Activated naive CD4-positive, alpha-beta T cell treated with Interleukin-2 at 50 U/mL for 16 hours (primary cell): Measurements from ENCODE around the gene TMEM185B.
"Not testable (repeated sequence)": the region's sequence is repeated elsewhere in the genome, so short reads cannot be mapped to it uniquely, and the experiment has no call there.

Source experiments
- DNase-seq: peaks from one replicate; pipeline ENCODE4 v3.0.0-alpha.2; 2020

Gene TMEM185B

GRCh38 chr2:120223034-120223912 lies at the start of gene TMEM185B:
TSS of gene TMEM185B (minus strand) at chr2:120223400. CDS start at chr2:120222976, 424 bp downstream.
- DNase-seq = peak; percentile 93

GRCh38 chr2:120271711-120272379 lies 48.6 kb upstream of the TMEM185B start:
- DNase-seq = no peak

- no peak for DNase-seq
Observed at GRCh38 chr2:120269816-120270215, 46.6 kb upstream of the TMEM185B start.

GRCh38 chr2:120269076-120269744 lies 46.0 kb upstream of the TMEM185B start:
- DNase-seq = no peak

- no peak for DNase-seq
Observed at GRCh38 chr2:120267348-120267747, 44.1 kb upstream of the TMEM185B start.

GRCh38 chr2:120265006-120265405 lies 41.8 kb upstream of the TMEM185B start:
- no peak for DNase-seq

- no peak for DNase-seq
Observed at GRCh38 chr2:120262761-120263428, 39.7 kb upstream of the TMEM185B start.

GRCh38 chr2:120262150-120262549 lies 39.0 kb upstream of the TMEM185B start:
- DNase-seq = no peak

GRCh38 chr2:120261387-120262006 lies 38.3 kb upstream of the TMEM185B start:
- DNase-seq = peak; percentile 49

GRCh38 chr2:120260736-120261135 lies 37.5 kb upstream of the TMEM185B start:
- DNase-seq = no peak

- not testable (repeated sequence) for DNase-seq
Observed at GRCh38 chr2:120259939-120260338, 36.7 kb upstream of the TMEM185B start.

GRCh38 chr2:120258196-120258595 lies 35.0 kb upstream of the TMEM185B start:
- DNase-seq = no peak

GRCh38 chr2:120257522-120257921 lies 34.3 kb upstream of the TMEM185B start:
- DNase-seq = no peak

GRCh38 chr2:120256651-120257000 lies 33.4 kb upstream of the TMEM185B start:
- no peak for DNase-seq

GRCh38 chr2:120255986-120256650 lies 32.9 kb upstream of the TMEM185B start:
- DNase-seq = no peak

GRCh38 chr2:120255071-120255470 lies 31.9 kb upstream of the TMEM185B start:
- no peak for DNase-seq

GRCh38 chr2:120254178-120254577 lies 31.0 kb upstream of the TMEM185B start:
- DNase-seq = no peak

GRCh38 chr2:120253021-120253882 lies 30.1 kb upstream of the TMEM185B start:
- DNase-seq = peak; percentile 40

- DNase-seq = peak; percentile 99
Observed at GRCh38 chr2:120252225-120253020, 29.2 kb upstream of the TMEM185B start, which contains the start of gene RALB. TSS of gene RALB (plus strand) at chr2:120252852. CDS start at chr2:120278665, 25,813 bp downstream.

GRCh38 chr2:120251880-120252224 lies 28.7 kb upstream of the TMEM185B start:
- DNase-seq = no peak
